Measurements from ENCODE around the gene PLXND1.

DNA sequence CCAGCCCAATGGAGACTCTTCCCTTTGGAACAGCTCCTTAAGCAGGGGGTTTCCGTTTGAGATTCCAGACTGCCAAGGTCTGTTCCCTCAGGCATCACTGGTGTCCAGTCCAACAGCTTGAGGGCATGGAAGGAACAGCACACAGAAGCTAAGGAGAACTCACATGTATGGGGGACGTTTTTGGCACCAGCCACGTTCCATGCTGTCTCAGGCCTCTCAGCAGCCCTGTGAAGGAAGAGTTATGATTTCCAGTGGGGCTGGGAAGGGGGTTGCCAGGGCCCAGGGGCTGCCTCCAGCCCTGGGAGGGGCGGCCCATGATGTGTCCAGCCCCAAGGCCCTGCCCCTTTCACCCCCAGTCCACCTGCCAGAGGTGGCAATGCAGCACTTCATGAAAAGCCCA, 85.5 kb downstream of the PLXND1 start:
- TF ChIP-seq, protein P1, sequence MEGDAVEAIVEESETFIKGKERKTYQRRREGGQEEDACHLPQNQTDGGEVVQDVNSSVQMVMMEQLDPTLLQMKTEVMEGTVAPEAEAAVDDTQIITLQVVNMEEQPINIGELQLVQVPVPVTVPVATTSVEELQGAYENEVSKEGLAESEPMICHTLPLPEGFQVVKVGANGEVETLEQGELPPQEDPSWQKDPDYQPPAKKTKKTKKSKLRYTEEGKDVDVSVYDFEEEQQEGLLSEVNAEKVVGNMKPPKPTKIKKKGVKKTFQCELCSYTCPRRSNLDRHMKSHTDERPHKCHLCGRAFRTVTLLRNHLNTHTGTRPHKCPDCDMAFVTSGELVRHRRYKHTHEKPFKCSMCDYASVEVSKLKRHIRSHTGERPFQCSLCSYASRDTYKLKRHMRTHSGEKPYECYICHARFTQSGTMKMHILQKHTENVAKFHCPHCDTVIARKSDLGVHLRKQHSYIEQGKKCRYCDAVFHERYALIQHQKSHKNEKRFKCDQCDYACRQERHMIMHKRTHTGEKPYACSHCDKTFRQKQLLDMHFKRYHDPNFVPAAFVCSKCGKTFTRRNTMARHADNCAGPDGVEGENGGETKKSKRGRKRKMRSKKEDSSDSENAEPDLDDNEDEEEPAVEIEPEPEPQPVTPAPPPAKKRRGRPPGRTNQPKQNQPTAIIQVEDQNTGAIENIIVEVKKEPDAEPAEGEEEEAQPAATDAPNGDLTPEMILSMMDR (IDR thresholded peaks at IDR 0.05; ENCODE audit: low read depth, low read length), result no peak
- TF ChIP-seq, protein P2, sequence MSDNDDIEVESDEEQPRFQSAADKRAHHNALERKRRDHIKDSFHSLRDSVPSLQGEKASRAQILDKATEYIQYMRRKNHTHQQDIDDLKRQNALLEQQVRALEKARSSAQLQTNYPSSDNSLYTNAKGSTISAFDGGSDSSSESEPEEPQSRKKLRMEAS (IDR thresholded peaks at IDR 0.05; ENCODE audit: low read depth, low read length), result no peak
- TF ChIP-seq POLR2A (IDR thresholded peaks at IDR 0.05; ENCODE audit: extremely low read depth, insufficient read length), result no peak

Measured in NB4 (cell line).